Fibroblast of lung (primary cell): ENCODE results near the gene PNRC1.
"Not testable (repeated sequence)": the region's sequence is repeated elsewhere in the genome, so short reads cannot be mapped to it uniquely, and the experiment has no call there.

Experiments used
- EZH2 ChIP-seq: IDR thresholded peaks from 2 replicates; pipeline ENCODE4 v1.5.1; 2012; ENCODE audit warnings: low read length, control low read depth, mild to moderate bottlenecking; ENCODE audit errors: missing control alignments
- TF ChIP-seq, protein P1 (sequence below), 2 donors: IDR thresholded peaks in 1 of 2; conservative IDR thresholded peaks in 1 of 2; 1 replicate in 1 of 2; 2 replicates in 1 of 2; pipeline ENCODE4 v1.5.1; 2011 to 2012; ENCODE audit warnings: low read length in 2 of 2, control low read depth in 1 of 2, inconsistent platforms in 1 of 2, low read depth in 1 of 2, mild to moderate bottlenecking in 1 of 2

DNA sequence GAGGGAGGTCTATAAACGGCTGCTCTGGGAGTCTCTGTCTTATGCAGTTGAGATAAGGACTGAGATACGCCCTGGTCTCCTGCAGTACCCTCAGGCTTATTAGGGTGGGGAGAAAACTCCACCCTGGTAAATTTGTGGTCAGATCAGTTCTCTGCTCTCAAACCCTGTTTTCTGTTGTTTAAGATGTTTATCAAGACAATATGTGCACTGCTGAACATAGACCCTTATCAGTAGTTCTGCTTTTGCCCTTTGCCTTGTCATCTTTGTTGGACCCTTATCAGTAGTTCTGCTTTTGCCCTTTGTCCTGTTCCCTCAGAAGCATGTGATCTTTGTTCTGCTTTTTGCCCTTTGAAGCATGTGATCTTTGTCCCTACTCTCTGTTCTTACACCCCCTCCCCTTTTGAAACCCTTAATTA is 47.7 kb downstream of the PNRC1 start:
- TF ChIP-seq EZH2 = not testable (repeated sequence)
- TF ChIP-seq, protein P1, sequence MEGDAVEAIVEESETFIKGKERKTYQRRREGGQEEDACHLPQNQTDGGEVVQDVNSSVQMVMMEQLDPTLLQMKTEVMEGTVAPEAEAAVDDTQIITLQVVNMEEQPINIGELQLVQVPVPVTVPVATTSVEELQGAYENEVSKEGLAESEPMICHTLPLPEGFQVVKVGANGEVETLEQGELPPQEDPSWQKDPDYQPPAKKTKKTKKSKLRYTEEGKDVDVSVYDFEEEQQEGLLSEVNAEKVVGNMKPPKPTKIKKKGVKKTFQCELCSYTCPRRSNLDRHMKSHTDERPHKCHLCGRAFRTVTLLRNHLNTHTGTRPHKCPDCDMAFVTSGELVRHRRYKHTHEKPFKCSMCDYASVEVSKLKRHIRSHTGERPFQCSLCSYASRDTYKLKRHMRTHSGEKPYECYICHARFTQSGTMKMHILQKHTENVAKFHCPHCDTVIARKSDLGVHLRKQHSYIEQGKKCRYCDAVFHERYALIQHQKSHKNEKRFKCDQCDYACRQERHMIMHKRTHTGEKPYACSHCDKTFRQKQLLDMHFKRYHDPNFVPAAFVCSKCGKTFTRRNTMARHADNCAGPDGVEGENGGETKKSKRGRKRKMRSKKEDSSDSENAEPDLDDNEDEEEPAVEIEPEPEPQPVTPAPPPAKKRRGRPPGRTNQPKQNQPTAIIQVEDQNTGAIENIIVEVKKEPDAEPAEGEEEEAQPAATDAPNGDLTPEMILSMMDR (conservative IDR thresholded peaks at IDR 0.05 in 1 of 2, IDR thresholded peaks at IDR 0.05 in 1 of 2; ENCODE audit: low read depth in 1 of 2, low read length in 2 of 2) = not testable (repeated sequence)
